SK-N-SH (cell line): ENCODE measurements around the gene UNC13B.

Experiments
- CHD2 ChIP-seq: fragments of 150-350 bp; IDR thresholded peaks from 2 replicates; pipeline ENCODE4 v1.6.1; 2018; ENCODE audit warnings: low read length; ENCODE audit not compliant: partially characterized antibody
- EZH2phosphoT487 ChIP-seq: fragments of 200-600 bp; sonication (generic); IDR thresholded peaks from 2 replicates; pipeline ENCODE4 v1.6.1; 2017; ENCODE audit warnings: low read depth, mixed run types, mild to moderate bottlenecking, antibody characterized with exemption, moderate library complexity, borderline replicate concordance
- JUND ChIP-seq: IDR thresholded peaks from 2 replicates; pipeline ENCODE4 v1.4.0; 2012
- TF ChIP-seq, protein P1 (sequence below): fragments of 200-600 bp; sonication (generic); IDR thresholded peaks from 2 replicates; pipeline ENCODE4 v1.6.1; 2017; ENCODE audit warnings: antibody characterized with exemption, mild to moderate bottlenecking, moderate library complexity
- TF ChIP-seq, protein P2 (sequence below): IDR thresholded peaks from 2 replicates; pipeline ENCODE4 v1.6.1; 2012; ENCODE audit warnings: mild to moderate bottlenecking, low read depth, low read length, moderate library complexity

DNA sequence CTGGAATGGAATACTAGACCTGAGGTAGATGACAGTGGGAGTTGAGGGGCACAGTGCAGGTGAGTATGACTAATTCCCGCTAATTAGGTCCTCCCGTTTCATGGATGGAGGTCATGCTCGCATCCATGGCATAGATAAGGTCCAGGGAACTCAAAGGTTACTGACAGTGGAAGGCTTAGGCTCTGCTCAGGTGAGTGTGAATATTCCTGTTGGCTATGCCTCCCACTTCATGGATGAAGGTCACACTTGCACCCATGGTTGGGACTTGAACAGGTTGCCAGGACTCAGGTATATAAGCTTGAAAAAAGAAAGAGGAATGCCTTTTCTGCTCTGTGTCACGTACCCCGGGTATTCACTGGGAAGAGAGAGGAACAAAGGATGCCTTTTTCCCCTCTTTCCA is 19.8 kb upstream of the UNC13B start:
- TF ChIP-seq, protein P1, sequence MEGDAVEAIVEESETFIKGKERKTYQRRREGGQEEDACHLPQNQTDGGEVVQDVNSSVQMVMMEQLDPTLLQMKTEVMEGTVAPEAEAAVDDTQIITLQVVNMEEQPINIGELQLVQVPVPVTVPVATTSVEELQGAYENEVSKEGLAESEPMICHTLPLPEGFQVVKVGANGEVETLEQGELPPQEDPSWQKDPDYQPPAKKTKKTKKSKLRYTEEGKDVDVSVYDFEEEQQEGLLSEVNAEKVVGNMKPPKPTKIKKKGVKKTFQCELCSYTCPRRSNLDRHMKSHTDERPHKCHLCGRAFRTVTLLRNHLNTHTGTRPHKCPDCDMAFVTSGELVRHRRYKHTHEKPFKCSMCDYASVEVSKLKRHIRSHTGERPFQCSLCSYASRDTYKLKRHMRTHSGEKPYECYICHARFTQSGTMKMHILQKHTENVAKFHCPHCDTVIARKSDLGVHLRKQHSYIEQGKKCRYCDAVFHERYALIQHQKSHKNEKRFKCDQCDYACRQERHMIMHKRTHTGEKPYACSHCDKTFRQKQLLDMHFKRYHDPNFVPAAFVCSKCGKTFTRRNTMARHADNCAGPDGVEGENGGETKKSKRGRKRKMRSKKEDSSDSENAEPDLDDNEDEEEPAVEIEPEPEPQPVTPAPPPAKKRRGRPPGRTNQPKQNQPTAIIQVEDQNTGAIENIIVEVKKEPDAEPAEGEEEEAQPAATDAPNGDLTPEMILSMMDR: no peak
- no peak for TF ChIP-seq JUND
- no peak for TF ChIP-seq CHD2
- TF ChIP-seq, protein P2, sequence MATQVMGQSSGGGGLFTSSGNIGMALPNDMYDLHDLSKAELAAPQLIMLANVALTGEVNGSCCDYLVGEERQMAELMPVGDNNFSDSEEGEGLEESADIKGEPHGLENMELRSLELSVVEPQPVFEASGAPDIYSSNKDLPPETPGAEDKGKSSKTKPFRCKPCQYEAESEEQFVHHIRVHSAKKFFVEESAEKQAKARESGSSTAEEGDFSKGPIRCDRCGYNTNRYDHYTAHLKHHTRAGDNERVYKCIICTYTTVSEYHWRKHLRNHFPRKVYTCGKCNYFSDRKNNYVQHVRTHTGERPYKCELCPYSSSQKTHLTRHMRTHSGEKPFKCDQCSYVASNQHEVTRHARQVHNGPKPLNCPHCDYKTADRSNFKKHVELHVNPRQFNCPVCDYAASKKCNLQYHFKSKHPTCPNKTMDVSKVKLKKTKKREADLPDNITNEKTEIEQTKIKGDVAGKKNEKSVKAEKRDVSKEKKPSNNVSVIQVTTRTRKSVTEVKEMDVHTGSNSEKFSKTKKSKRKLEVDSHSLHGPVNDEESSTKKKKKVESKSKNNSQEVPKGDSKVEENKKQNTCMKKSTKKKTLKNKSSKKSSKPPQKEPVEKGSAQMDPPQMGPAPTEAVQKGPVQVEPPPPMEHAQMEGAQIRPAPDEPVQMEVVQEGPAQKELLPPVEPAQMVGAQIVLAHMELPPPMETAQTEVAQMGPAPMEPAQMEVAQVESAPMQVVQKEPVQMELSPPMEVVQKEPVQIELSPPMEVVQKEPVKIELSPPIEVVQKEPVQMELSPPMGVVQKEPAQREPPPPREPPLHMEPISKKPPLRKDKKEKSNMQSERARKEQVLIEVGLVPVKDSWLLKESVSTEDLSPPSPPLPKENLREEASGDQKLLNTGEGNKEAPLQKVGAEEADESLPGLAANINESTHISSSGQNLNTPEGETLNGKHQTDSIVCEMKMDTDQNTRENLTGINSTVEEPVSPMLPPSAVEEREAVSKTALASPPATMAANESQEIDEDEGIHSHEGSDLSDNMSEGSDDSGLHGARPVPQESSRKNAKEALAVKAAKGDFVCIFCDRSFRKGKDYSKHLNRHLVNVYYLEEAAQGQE: no peak
- no peak for TF ChIP-seq EZH2phosphoT487
